SK-N-SH (cell line): ENCODE data around the gene SETD5.

Experiments
- CTCF ChIP-seq: fragments of 200-600 bp; sonication (generic); IDR thresholded peaks from 2 replicates; pipeline ENCODE4 v1.6.1; 2017; ENCODE audit warnings: antibody characterized with exemption, mild to moderate bottlenecking, moderate library complexity
- EP300 ChIP-seq, 2 experiments: IDR thresholded peaks; 2 replicates each; pipeline versions ENCODE4 v1.4.0 to v1.6.1; 2012; ENCODE audit warnings: borderline replicate concordance in 1 of 2, low read depth in 1 of 2, low read length in 1 of 2
- EZH2phosphoT487 ChIP-seq: fragments of 200-600 bp; sonication (generic); IDR thresholded peaks from 2 replicates; pipeline ENCODE4 v1.6.1; 2017; ENCODE audit warnings: low read depth, mixed run types, mild to moderate bottlenecking, antibody characterized with exemption, moderate library complexity, borderline replicate concordance
- FOXJ3 ChIP-seq: sonication (generic); formaldehyde crosslinking; IDR thresholded peaks from 2 replicates; pipeline ENCODE4 v1.5.1; 2020; ENCODE audit warnings: mild to moderate bottlenecking, missing genetic modification reagents
- NFIC ChIP-seq: IDR thresholded peaks from 2 replicates; pipeline ENCODE4 v1.4.0; 2012; ENCODE audit warnings: borderline replicate concordance
- NRF1 ChIP-seq: IDR thresholded peaks from 2 replicates; pipeline ENCODE4 v1.6.1; 2012; ENCODE audit warnings: low read depth, mild to moderate bottlenecking, low read length
- PBX3 ChIP-seq: IDR thresholded peaks from 2 replicates; pipeline ENCODE4; 2012
- POLR2AphosphoS5 ChIP-seq: IDR thresholded peaks from 2 replicates; pipeline ENCODE4 v1.6.1; 2012; ENCODE audit warnings: low read depth, low read length
- RAD21 ChIP-seq: IDR thresholded peaks from 2 replicates; pipeline ENCODE4 v1.6.1; 2012; ENCODE audit warnings: mild to moderate bottlenecking, low read length
- RFX5 ChIP-seq: IDR thresholded peaks from 2 replicates; pipeline ENCODE4 v1.6.1; 2012; ENCODE audit warnings: mild to moderate bottlenecking, improper control_type of control experiment, low read length
- SMC3 ChIP-seq: IDR thresholded peaks from 2 replicates; pipeline ENCODE4 v1.6.1; 2012; ENCODE audit warnings: low read depth, low read length, improper control_type of control experiment
- TAF1 ChIP-seq: IDR thresholded peaks from 2 replicates; pipeline ENCODE4 v1.6.1; 2012; ENCODE audit warnings: low read depth, mild to moderate bottlenecking, low read length, moderate library complexity, borderline replicate concordance
- TEAD4 ChIP-seq: IDR thresholded peaks from 2 replicates; pipeline ENCODE4 v1.4.0; 2012; ENCODE audit warnings: mild to moderate bottlenecking, borderline replicate concordance; ENCODE audit not compliant: insufficient read depth

GRCh38 chr3:9349321-9350117, 47.9 kb upstream of the SETD5 start:
- TF ChIP-seq CTCF (no peak), NRF1 (no peak), TEAD4 (no peak), PBX3 (no peak), RFX5 (no peak), FOXJ3 (CRISPR knock-in tag) (no peak), RAD21 (no peak), TAF1 (no peak), EP300 (IDR thresholded peaks at IDR 0.05; ENCODE audit: borderline replicate concordance in 1 of 2, low read depth in 1 of 2, low read length in 1 of 2) (no peak), NFIC (no peak), SMC3 (no peak), EZH2phosphoT487 (no peak), POLR2AphosphoS5 (no peak)
